GM21825 (cell line): ENCODE data around the gene HES4.
A peak's percentile ranks its signal among the peaks of the same experiment; 100 is the strongest.
"Not testable (repeated sequence)": the region's sequence is repeated elsewhere in the genome, so short reads cannot be mapped to it uniquely, and the experiment has no call there.

ENCODE experiments used
- ATAC-seq: cut with Tn5 transposase; IDR thresholded peaks from one replicate; pipeline ENCODE4 v1.9.1; 2021; ENCODE audit warnings: mild to moderate bottlenecking, moderate library complexity; ENCODE audit not compliant: unreplicated experiment

The HES4 gene

DNA sequence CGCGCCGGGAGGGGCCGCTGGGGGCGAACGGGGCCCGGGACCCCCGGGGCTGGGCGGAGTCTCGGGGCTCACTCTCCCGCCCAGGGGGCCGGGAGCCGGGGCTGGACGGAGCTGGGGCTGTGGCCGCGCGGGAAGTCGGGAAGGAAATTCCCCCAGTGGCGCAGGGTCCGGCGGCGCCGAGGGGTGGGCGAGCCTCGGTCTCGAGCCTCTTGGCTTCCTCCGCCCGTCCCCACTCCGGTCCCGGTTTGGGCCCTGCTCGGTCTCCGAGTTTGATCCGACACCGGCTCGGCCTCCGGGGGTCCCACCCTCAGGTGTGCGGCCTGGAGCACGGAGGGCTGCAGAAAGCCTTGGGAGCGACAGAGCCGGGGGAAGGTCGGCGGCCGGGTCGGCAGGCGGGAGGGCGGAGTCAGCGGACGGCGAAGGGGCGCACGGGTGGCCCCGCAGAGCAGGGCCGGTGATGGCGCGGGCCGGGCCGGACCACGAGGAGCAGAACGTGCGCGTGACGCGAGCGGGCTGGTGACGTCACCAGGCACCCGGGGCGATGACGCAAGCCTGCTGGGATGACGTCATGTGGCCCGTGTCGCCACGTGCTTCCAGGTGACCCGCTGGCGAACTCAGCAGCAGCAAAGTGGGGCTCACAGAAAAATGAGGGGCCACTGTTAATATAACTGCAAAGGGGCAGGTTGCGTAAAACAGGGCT lies 610 bp upstream of the HES4 start:
- ATAC-seq: peak; percentile 14

- no peak for ATAC-seq
These were observed 737 bp downstream of the HES4 start for GRCh38 chr1:998995-999724.

DNA sequence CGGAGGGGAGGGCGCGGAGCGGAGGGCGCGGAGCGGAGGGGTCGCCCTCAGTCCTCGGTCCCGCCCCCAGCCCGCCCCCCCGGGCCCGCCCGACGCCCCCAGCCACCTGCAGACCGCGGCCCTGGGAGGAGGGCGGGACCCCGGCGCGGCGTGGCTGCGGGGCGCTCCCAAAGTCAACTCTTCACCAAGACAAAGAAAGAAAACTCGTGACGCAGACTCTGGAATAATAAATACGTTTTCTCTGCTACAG lies 1.2 kb downstream of the HES4 start:
- no peak for ATAC-seq

DNA sequence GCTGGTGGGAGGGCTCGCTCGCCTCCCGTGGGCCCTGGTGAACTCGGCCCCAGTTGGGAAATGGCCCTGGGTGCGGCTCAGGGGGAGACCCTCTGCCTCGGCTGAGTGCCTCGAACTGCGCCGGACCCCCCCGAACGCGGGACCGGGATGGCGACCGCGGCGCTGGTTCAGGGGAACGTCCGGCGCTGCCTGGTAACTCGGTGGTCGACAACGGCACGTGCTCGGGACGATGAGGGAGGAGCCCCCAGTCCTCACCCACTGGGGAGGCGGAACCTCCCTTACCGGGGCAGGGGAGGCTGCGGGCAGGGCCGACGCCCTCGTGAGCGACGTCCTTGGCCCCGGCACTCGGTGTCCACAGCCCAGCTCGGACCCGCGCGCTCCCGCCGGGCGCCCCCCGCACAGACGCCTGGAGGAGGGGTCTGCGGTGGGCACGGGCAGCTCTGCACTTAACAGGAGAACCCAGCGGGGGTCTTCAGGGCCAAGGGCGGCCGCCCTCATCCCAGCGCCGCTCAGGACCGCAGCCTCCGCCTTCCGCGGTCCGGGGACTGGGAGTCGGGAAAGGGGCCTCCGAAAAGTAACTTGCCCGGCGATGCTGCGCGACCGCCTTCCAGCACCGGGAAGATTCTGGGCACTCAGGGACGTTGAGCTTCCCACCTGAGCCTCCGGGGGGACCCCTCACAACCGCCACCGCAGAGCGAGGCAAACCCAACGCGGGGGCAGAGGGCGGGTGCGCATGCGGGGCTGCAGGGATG lies 1.7 kb downstream of the HES4 start:
- no peak for ATAC-seq

DNA sequence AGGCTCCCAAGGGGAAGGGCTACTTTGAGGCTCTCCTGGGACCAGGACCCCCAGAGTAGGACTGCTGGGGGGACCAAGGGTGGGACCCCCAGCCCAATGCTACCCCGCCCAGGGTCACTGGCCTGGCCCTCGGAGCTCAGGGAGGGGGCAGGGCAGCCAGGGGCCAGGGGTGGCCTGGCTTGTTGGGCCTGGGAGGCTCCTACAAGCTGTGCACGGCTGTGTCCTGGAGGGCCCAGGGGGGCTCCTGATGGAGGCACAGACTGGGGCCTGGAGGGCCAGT lies 2.2 kb downstream of the HES4 start:
- ATAC-seq: no peak

- no peak for ATAC-seq
These were observed 2.8 kb downstream of the HES4 start for GRCh38 chr1:996851-997712.

GRCh38 chr1:995665-996633 lies 3.9 kb downstream of the HES4 start:
- no peak for ATAC-seq

GRCh38 chr1:994546-994945 lies 5.4 kb downstream of the HES4 start:
- ATAC-seq: not testable (repeated sequence)

DNA sequence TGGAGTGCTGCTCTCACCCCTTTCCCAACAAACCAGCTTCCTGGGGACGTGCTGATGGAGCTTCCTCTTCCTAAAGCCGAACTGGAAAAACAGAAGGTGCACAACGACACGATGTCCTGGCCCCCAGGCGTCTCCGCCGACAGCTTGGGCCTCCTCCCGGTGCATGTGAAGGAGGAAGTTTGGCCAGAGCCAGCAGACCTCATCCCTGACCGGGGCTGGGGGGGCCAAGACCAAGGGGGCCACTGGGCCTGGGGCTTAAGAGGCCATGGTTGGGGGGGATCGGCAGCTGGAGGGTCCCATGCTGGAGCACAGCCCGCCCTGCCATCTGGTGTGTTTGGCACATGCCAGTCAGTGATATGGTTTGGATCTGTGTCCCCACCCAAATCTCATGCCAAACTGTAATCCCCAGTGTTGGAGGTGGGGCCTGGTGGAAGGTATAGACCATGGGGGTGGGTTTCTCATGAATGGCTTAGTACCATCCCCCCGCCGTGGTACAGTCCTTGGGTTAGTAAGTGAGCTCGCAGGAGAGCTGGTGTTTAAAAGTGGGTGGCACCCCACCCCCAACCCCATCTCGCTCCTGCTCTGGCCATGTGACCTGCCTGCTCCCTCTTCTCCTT lies 6.4 kb downstream of the HES4 start:
- ATAC-seq: no peak

GRCh38 chr1:992362-992761 lies 7.5 kb downstream of the HES4 start:
- no peak for ATAC-seq

DNA sequence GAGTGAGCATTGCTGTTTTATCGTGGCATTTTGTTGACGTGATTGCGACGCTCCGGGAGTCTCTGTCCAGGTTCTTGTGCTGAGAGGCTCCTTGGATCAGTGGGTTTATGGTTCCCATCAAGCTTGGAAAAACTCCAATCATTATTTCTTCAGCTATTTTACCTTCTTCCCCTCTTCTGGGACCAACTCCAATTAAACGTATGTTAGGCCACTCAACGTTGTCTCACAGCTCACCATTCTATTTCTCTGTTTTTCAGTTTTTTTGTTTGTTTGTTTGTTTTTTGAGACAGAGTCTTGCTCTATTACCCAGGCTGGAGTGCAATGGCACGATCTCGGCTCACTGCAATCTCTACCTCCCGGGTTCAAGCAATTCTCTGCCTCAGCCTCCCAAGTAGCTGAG lies 8.0 kb downstream of the HES4 start:
- ATAC-seq: no peak

- ATAC-seq: not testable (repeated sequence)
These were observed 8.6 kb downstream of the HES4 start for GRCh38 chr1:991275-991674.

- ATAC-seq: not testable (repeated sequence)
These were observed 11.8 kb downstream of the HES4 start for GRCh38 chr1:988061-988460.

DNA sequence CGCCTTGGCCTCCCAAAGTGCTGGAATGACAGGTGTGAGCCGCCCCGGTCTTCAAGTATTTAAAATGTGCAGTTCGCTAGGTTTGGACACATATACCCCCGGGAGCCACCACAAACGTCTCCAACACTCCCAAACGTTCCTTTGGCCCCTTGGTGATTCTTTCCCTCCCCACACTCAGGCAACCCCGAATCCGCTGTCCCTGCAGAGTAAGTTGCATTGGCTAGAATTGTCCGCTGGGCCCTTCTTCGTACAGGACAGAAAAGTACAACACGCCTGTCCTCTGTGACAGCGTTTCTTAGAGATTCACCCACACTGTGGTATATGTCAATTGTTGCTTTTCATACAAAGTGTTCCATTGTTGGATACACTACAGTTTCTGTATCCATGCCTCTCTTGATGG lies 14.8 kb downstream of the HES4 start:
- ATAC-seq: no peak

GRCh38 chr1:984476-984814 lies 15.5 kb downstream of the HES4 start:
- no peak for ATAC-seq

- no peak for ATAC-seq
These were observed 16.0 kb downstream of the HES4 start for GRCh38 chr1:983798-984475.

DNA sequence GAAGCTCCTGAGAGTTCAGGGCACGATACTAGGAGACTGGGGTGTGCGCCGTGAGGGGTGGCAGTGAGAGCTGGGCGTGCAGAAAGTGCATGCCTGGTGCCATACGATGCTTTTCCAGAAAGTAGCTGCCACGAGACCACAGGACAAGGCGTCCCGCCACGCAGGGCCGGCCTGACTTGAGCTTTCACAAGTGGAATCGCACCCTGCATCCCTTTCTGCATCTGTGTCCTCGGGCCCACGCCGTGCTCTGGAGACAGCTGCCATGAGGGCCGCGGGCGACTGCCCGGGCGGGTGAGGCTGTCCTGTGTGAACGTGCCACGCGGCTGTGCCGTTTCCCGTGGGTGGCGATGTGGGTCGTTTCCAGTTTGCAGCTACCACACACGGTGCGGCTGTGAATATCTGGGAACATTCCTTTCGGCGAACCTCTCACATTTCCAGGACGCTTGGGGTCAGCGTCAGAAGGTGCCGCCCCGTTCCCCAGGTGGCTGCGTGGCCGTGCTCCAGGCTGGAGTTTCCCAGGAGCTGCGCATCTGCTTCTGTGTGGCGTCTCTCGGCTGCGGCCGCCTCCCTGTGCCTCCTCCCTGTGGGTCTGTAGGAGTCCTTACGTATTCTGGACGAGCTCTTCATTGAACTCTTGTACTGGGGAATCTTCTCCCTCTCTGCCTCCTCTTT lies 17.0 kb downstream of the HES4 start:
- no peak for ATAC-seq

DNA sequence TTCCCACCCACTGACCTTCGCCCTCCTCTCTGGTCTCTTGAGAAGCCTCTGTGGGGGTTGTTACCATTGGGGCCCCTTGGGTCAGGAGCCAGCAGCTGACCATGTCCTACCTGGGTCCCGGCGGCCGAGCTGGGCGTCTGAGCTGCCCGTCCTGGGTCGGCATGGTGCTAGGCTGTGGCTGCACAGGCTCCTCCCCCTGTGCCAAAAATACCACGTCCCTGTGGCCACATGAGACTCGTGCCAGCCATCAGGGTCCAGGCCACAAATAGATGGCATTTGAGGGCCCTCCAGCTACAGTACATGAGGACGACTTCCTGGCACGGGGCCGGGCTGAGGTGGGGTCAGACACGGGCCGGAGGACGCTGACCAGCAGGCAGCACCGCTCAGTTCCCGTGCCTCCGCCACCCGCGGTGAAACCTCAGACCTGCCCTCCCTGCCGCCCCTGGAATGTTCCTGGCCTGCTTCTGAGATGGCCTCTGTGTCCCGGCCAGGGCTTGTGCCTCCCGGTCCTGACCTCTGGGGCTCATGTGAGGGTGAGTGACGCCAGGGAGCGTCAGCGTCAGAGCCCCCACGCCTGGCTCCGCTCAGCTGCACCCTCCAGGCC lies 17.8 kb downstream of the HES4 start, which contains the start of gene PERM1:
Gene PERM1 (minus strand): TSS at position 139 of the 604 bp plus-strand sequence. CDS start 1,064 bp downstream, outside the sequence.
- ATAC-seq: no peak
